ENCODE data around the gene CSNK1E. TPM values are rescaled to one million over a fixed set of nuclear protein-coding genes. Genes with fewer than 3 reads are reported as not detected.

The CSNK1E gene
- total and polyA plus RNA-seq, 2 of the 8 experiments (the other 6 are each of a cell fraction or from before 2014, with no cell fraction given), result 247 to 263 TPM

GRCh38 chr22:38309614-38310517 lies 7.4 kb downstream of the CSNK1E start (continued):
- TF ChIP-seq KDM5A (IDR thresholded peaks at IDR 0.05; ENCODE audit: low read length) (no peak), SRF (IDR thresholded peaks at IDR 0.05; ENCODE audit: low read depth, low read length) (no peak)

Measured in H1 (cell line).